ENCODE data around the gene RYR3.

GRCh38 chr15:33460166-33460805 lies 149.5 kb downstream of the RYR3 start:
- TF ChIP-seq, protein P1, sequence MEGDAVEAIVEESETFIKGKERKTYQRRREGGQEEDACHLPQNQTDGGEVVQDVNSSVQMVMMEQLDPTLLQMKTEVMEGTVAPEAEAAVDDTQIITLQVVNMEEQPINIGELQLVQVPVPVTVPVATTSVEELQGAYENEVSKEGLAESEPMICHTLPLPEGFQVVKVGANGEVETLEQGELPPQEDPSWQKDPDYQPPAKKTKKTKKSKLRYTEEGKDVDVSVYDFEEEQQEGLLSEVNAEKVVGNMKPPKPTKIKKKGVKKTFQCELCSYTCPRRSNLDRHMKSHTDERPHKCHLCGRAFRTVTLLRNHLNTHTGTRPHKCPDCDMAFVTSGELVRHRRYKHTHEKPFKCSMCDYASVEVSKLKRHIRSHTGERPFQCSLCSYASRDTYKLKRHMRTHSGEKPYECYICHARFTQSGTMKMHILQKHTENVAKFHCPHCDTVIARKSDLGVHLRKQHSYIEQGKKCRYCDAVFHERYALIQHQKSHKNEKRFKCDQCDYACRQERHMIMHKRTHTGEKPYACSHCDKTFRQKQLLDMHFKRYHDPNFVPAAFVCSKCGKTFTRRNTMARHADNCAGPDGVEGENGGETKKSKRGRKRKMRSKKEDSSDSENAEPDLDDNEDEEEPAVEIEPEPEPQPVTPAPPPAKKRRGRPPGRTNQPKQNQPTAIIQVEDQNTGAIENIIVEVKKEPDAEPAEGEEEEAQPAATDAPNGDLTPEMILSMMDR (IDR thresholded peaks at IDR 0.05; ENCODE audit: low read length) = no peak
- no peak for TF ChIP-seq EZH2phosphoT487 (IDR thresholded peaks at IDR 0.05; ENCODE audit: low read length)
